Dendritic cell treated with granulocyte-macrophage colony-stimulating factor and Interleukin-4, amounts not matched to agents 40 ng/mL and 50 ng/mL, for 4 days (primary cell): ENCODE data around the gene CTSA.

ENCODE experiments used
- H3K27ac Mint-ChIP-seq: one replicate; pipeline ENCODE4 v1.8.0; 2022; ENCODE audit warnings: mild to moderate bottlenecking, mixed read lengths
- H3K27me3 Mint-ChIP-seq: one replicate; pipeline ENCODE4 v1.8.0; 2022; ENCODE audit warnings: mild to moderate bottlenecking, mixed read lengths
- H3K36me3 Mint-ChIP-seq: one replicate; pipeline ENCODE4 v1.8.0; 2022; ENCODE audit warnings: low read depth, mixed read lengths
- H3K4me1 Mint-ChIP-seq: one replicate; pipeline ENCODE4 v1.8.0; 2022; ENCODE audit warnings: low read depth, mixed read lengths
- H3K4me3 Mint-ChIP-seq: one replicate; pipeline ENCODE4 v1.8.0; 2022; ENCODE audit warnings: mild to moderate bottlenecking, moderate library complexity, mixed read lengths
- H3K9me3 Mint-ChIP-seq: one replicate; pipeline ENCODE4 v1.8.0; 2022; ENCODE audit warnings: mixed read lengths
- intact Hi-C: fragments of 100-400 bp; cut with micrococcal nuclease; formaldehyde crosslinking; loops from one replicate; pipeline ENCODE4 v1.15.0; 2022

The CTSA gene

GRCh38 chr20:45890985-45891983 lies at the start of gene CTSA, which contains the start of gene NEURL2:
Gene CTSA, plus strand, starts transcription at chr20:45891335. Its CDS starts 234 bp downstream, at chr20:45891569.
Gene NEURL2, minus strand, starts transcription at chr20:45891208. Its CDS starts 217 bp downstream, at chr20:45890991.
- intact Hi-C loops: loop anchor here (1.0 kb wide), 1 partner anchor 43 kb away; the partner anchor contains the start of gene PCIF1
- Mint-ChIP-seq H3K4me3 (peak within 1 kb of the TSS; percentile 85), H3K4me1 (peaks cover 44% of the 10 kb centered on the region)

GRCh38 chr20:45841407-45842129 lies 49.6 kb upstream of the CTSA start:
- intact Hi-C loops: no loop called here

More at GRCh38 chr20:45890985-45891983, at the start of gene CTSA, which contains the start of gene NEURL2:
- H3K27me3 Mint-ChIP-seq: no peaks in the 10 kb centered on the region
- H3K9me3 Mint-ChIP-seq: no peaks in the 10 kb centered on the region
- H3K36me3 Mint-ChIP-seq: peaks cover 75% of the 10 kb centered on the region
- H3K27ac Mint-ChIP-seq: peak within 1 kb of the TSS; percentile 84

GRCh38 chr20:45842169-45842812 lies 48.8 kb upstream of the CTSA start:
- H3K4me3 Mint-ChIP-seq: no peak overlapping the region
- no peak overlapping the region for H3K27ac Mint-ChIP-seq

More at GRCh38 chr20:45841407-45842129, 49.6 kb upstream of the CTSA start:
- Mint-ChIP-seq H3K36me3 (peaks cover 67% of the 10 kb centered on the region), H3K27ac (peak overlapping the region; percentile 40), H3K4me3 (no peak overlapping the region), H3K9me3 (no peaks in the 10 kb centered on the region), H3K4me1 (peaks cover 32% of the 10 kb centered on the region), H3K27me3 (no peaks in the 10 kb centered on the region)

GRCh38 chr20:45843506-45843905 lies 47.6 kb upstream of the CTSA start:
- Mint-ChIP-seq H3K9me3 (no peaks in the 10 kb centered on the region), H3K27me3 (no peaks in the 10 kb centered on the region), H3K36me3 (peaks cover 85% of the 10 kb centered on the region), H3K27ac (no peak overlapping the region), H3K4me1 (peaks cover 28% of the 10 kb centered on the region), H3K4me3 (no peak overlapping the region)
- intact Hi-C loops: no loop called here

More at GRCh38 chr20:45842169-45842812, 48.8 kb upstream of the CTSA start:
- H3K9me3 Mint-ChIP-seq: no peaks in the 10 kb centered on the region
- intact Hi-C loops: no loop called here
- H3K4me1 Mint-ChIP-seq: peaks cover 28% of the 10 kb centered on the region
- H3K27me3 Mint-ChIP-seq: no peaks in the 10 kb centered on the region
- peaks cover 74% of the 10 kb centered on the region for H3K36me3 Mint-ChIP-seq

- H3K27ac Mint-ChIP-seq: no peak overlapping the region
- no peaks in the 10 kb centered on the region for H3K27me3 Mint-ChIP-seq
- intact Hi-C loops: no loop called here
- no peaks in the 10 kb centered on the region for H3K9me3 Mint-ChIP-seq
- peaks cover 93% of the 10 kb centered on the region for H3K36me3 Mint-ChIP-seq
- peaks cover 28% of the 10 kb centered on the region for H3K4me1 Mint-ChIP-seq
- no peak overlapping the region for H3K4me3 Mint-ChIP-seq
Observed at GRCh38 chr20:45845452-45845851, 45.7 kb upstream of the CTSA start.

- H3K4me1 Mint-ChIP-seq: peaks cover 2% of the 10 kb centered on the region
- no peaks in the 10 kb centered on the region for H3K27me3 Mint-ChIP-seq
- peaks cover 99% of the 10 kb centered on the region for H3K36me3 Mint-ChIP-seq
- H3K9me3 Mint-ChIP-seq: no peaks in the 10 kb centered on the region
- no peak overlapping the region for H3K4me3 Mint-ChIP-seq
- no peak overlapping the region for H3K27ac Mint-ChIP-seq
- intact Hi-C loops: no loop called here
Observed at GRCh38 chr20:45848421-45848820, 42.7 kb upstream of the CTSA start.

- Mint-ChIP-seq H3K4me3 (no peak overlapping the region), H3K27ac (no peak overlapping the region), H3K4me1 (no peaks in the 10 kb centered on the region), H3K27me3 (no peaks in the 10 kb centered on the region), H3K9me3 (no peaks in the 10 kb centered on the region), H3K36me3 (peaks cover 99% of the 10 kb centered on the region)
- intact Hi-C loops: no loop called here
Observed at GRCh38 chr20:45848969-45849582, 42.1 kb upstream of the CTSA start.

- no peaks in the 10 kb centered on the region for H3K27me3 Mint-ChIP-seq
- H3K4me3 Mint-ChIP-seq: no peak overlapping the region
- intact Hi-C loops: no loop called here
- H3K27ac Mint-ChIP-seq: no peak overlapping the region
- H3K9me3 Mint-ChIP-seq: no peaks in the 10 kb centered on the region
- peaks cover 10% of the 10 kb centered on the region for H3K4me1 Mint-ChIP-seq
- peaks cover 99% of the 10 kb centered on the region for H3K36me3 Mint-ChIP-seq
Observed at GRCh38 chr20:45850238-45850637, 40.9 kb upstream of the CTSA start.

GRCh38 chr20:45850926-45851325 lies 40.2 kb upstream of the CTSA start:
- Mint-ChIP-seq H3K4me1 (peaks cover 14% of the 10 kb centered on the region), H3K4me3 (no peak overlapping the region), H3K27ac (no peak overlapping the region), H3K36me3 (peaks cover 94% of the 10 kb centered on the region), H3K9me3 (no peaks in the 10 kb centered on the region), H3K27me3 (no peaks in the 10 kb centered on the region)
- intact Hi-C loops: no loop called here

GRCh38 chr20:45851501-45851900 lies 39.6 kb upstream of the CTSA start:
- Mint-ChIP-seq H3K27ac (no peak overlapping the region), H3K4me1 (peaks cover 20% of the 10 kb centered on the region), H3K4me3 (no peak overlapping the region), H3K36me3 (peaks cover 89% of the 10 kb centered on the region), H3K27me3 (no peaks in the 10 kb centered on the region), H3K9me3 (no peaks in the 10 kb centered on the region)
- intact Hi-C loops: no loop called here

- H3K27me3 Mint-ChIP-seq: no peaks in the 10 kb centered on the region
- H3K4me1 Mint-ChIP-seq: peaks cover 23% of the 10 kb centered on the region
- H3K4me3 Mint-ChIP-seq: no peak overlapping the region
- intact Hi-C loops: no loop called here
- H3K36me3 Mint-ChIP-seq: peaks cover 89% of the 10 kb centered on the region
- H3K9me3 Mint-ChIP-seq: no peaks in the 10 kb centered on the region
- H3K27ac Mint-ChIP-seq: no peak overlapping the region
Observed at GRCh38 chr20:45852326-45852725, 38.8 kb upstream of the CTSA start.

GRCh38 chr20:45853484-45853883 lies 37.7 kb upstream of the CTSA start:
- Mint-ChIP-seq H3K4me1 (peaks cover 33% of the 10 kb centered on the region), H3K27me3 (no peaks in the 10 kb centered on the region), H3K36me3 (peaks cover 82% of the 10 kb centered on the region), H3K4me3 (no peak overlapping the region), H3K27ac (no peak overlapping the region), H3K9me3 (no peaks in the 10 kb centered on the region)
- intact Hi-C loops: no loop called here
